HepG2 (cell line): ENCODE results near the gene CARS2. TPM values are rescaled to one million over a fixed set of nuclear protein-coding genes. Genes with fewer than 3 reads are reported as not detected.

ENCODE experiments used
- ASH2L ChIP-seq: fragments of 300-600, 200-600 bp; sonication (generic); IDR thresholded peaks from 2 replicates; pipeline ENCODE4 v1.7.0; 2017; ENCODE audit warnings: low read depth, mild to moderate bottlenecking, moderate library complexity, mixed read lengths, low read length; ENCODE audit not compliant: insufficient read length
- ERF ChIP-seq: IDR thresholded peaks from 2 replicates; pipeline ENCODE4 v1.6.1; 2018; ENCODE audit warnings: missing biosample characterization, missing genetic modification reagents
- GABPB1 ChIP-seq: IDR thresholded peaks from 2 replicates; pipeline ENCODE4 v1.6.1; 2016; ENCODE audit warnings: mild to moderate bottlenecking, missing genetic modification reagents, moderate library complexity, missing compliant biosample characterization
- HDAC1 ChIP-seq: sonication (generic); formaldehyde crosslinking; IDR thresholded peaks from 2 replicates; pipeline ENCODE4 v1.5.1; 2020; ENCODE audit warnings: mild to moderate bottlenecking, missing genetic modification reagents
- HNRNPH1 ChIP-seq: fragments of 200-400 bp; formaldehyde crosslinking; optimal IDR thresholded peaks from 2 replicates; pipeline ENCODE3; 2017; ENCODE audit warnings: mild to moderate bottlenecking, low read depth, low read length
- KDM6A ChIP-seq: IDR thresholded peaks from 2 replicates; pipeline ENCODE4 v1.6.1; 2016; ENCODE audit warnings: low read depth
- MEIS1 ChIP-seq: sonication (generic); formaldehyde crosslinking; IDR thresholded peaks from 2 replicates; pipeline ENCODE4 v1.9.0; 2021; ENCODE audit warnings: mild to moderate bottlenecking, missing genetic modification reagents, moderate library complexity, borderline replicate concordance
- MIXL1 ChIP-seq: IDR thresholded peaks from 2 replicates; pipeline ENCODE4 v1.6.1; 2016
- NR2F6 ChIP-seq, 2 experiments: IDR thresholded peaks; 2 replicates each; pipeline ENCODE4 v1.6.1; 2016; ENCODE audit warnings: antibody characterized with exemption in 1 of 2, mild to moderate bottlenecking in 1 of 2
- RARG ChIP-seq: sonication (generic); formaldehyde crosslinking; IDR thresholded peaks from 2 replicates; pipeline ENCODE4 v1.4.0; 2020; ENCODE audit warnings: low read depth, mild to moderate bottlenecking, missing genetic modification reagents
- RFXANK ChIP-seq: IDR thresholded peaks from 2 replicates; pipeline ENCODE4 v1.6.1; 2016
- SALL1 ChIP-seq: sonication (generic); formaldehyde crosslinking; IDR thresholded peaks from 2 replicates; pipeline ENCODE4 v1.8.0; 2022; ENCODE audit warnings: mild to moderate bottlenecking, missing genetic modification reagents
- SAP130 ChIP-seq: IDR thresholded peaks from 2 replicates; pipeline ENCODE4 v1.6.1; 2016; ENCODE audit warnings: low read depth
- SMYD3 ChIP-seq: sonication (generic); formaldehyde crosslinking; IDR thresholded peaks from 2 replicates; pipeline ENCODE4 v1.8.1; 2023; ENCODE audit warnings: mild to moderate bottlenecking, missing genetic modification reagents
- SRSF4 ChIP-seq: fragments of 200-400 bp; formaldehyde crosslinking; IDR thresholded peaks from one replicate; pipeline ENCODE4 v1.6.1; 2018; ENCODE audit warnings: mild to moderate bottlenecking, low read depth, low read length, moderate library complexity; ENCODE audit not compliant: poor library complexity, severe bottlenecking
- TAF1 ChIP-seq: sonication (generic); formaldehyde crosslinking; IDR thresholded peaks from 2 replicates; pipeline ENCODE4 v1.4.0; 2020; ENCODE audit warnings: missing genetic modification reagents
- TAF15 ChIP-seq: fragments of 200-400 bp; formaldehyde crosslinking; IDR thresholded peaks from one replicate; pipeline ENCODE4 v1.6.1; 2018; ENCODE audit warnings: mild to moderate bottlenecking, low read depth, low read length; ENCODE audit not compliant: poor library complexity, severe bottlenecking
- TOE1 ChIP-seq: sonication (generic); formaldehyde crosslinking; IDR thresholded peaks from 2 replicates; pipeline ENCODE4 v1.4.0; 2020; ENCODE audit warnings: mild to moderate bottlenecking, missing genetic modification reagents
- ZFP36 ChIP-seq: fragments of 150-350 bp; IDR thresholded peaks from 2 replicates; pipeline ENCODE4 v1.6.1; 2018; ENCODE audit warnings: borderline replicate concordance, low read length, low read depth; ENCODE audit not compliant: partially characterized antibody
- ZFP62 ChIP-seq: sonication (generic); formaldehyde crosslinking; IDR thresholded peaks from 2 replicates; pipeline ENCODE4 v1.4.0; 2020; ENCODE audit warnings: missing genetic modification reagents
- ZKSCAN1 ChIP-seq: fragments of 150-350 bp; IDR thresholded peaks from 2 replicates; pipeline ENCODE4 v1.6.1; 2014; ENCODE audit warnings: low read length
- ZNF121 ChIP-seq: sonication (generic); formaldehyde crosslinking; IDR thresholded peaks from 2 replicates; pipeline ENCODE4 v1.5.0; 2020; ENCODE audit warnings: mild to moderate bottlenecking, missing genetic modification reagents
- ZNF335 ChIP-seq: sonication (generic); formaldehyde crosslinking; IDR thresholded peaks from 2 replicates; pipeline ENCODE4 v1.4.0; 2020; ENCODE audit warnings: missing genetic modification reagents
- ZNF367 ChIP-seq: sonication (generic); formaldehyde crosslinking; IDR thresholded peaks from 2 replicates; pipeline ENCODE4 v1.4.0; 2020; ENCODE audit warnings: missing genetic modification reagents, borderline replicate concordance
- ZNF496 ChIP-seq: sonication (generic); formaldehyde crosslinking; IDR thresholded peaks from 2 replicates; pipeline ENCODE4 v1.8.1; 2023; ENCODE audit warnings: mild to moderate bottlenecking, moderate library complexity, missing genetic modification reagents; ENCODE audit not compliant: insufficient replicate concordance
- ZNF549 ChIP-seq: sonication (generic); formaldehyde crosslinking; IDR thresholded peaks from 2 replicates; pipeline ENCODE4 v1.5.0; 2020; ENCODE audit warnings: missing genetic modification reagents
- ZNF564 ChIP-seq: sonication (generic); formaldehyde crosslinking; IDR thresholded peaks from 2 replicates; pipeline ENCODE4 v1.8.1; 2023; ENCODE audit warnings: mild to moderate bottlenecking, missing genetic modification reagents
- ZNF570 ChIP-seq: sonication (generic); formaldehyde crosslinking; IDR thresholded peaks from 2 replicates; pipeline ENCODE4 v1.4.0; 2020; ENCODE audit warnings: mild to moderate bottlenecking, missing genetic modification reagents, borderline replicate concordance
- ZNF577 ChIP-seq: sonication (generic); formaldehyde crosslinking; IDR thresholded peaks from 2 replicates; pipeline ENCODE4 v1.4.0; 2020; ENCODE audit warnings: mild to moderate bottlenecking, low read depth, missing genetic modification reagents, borderline replicate concordance
- ZNF598 ChIP-seq: sonication (generic); formaldehyde crosslinking; IDR thresholded peaks from 2 replicates; pipeline ENCODE4 v1.5.1; 2020; ENCODE audit warnings: mild to moderate bottlenecking, missing genetic modification reagents, borderline replicate concordance
- ZNF607 ChIP-seq: sonication (generic); formaldehyde crosslinking; IDR thresholded peaks from 2 replicates; pipeline ENCODE4 v1.5.1; 2020; ENCODE audit warnings: missing genetic modification reagents, mild to moderate bottlenecking, borderline replicate concordance
- polyA plus RNA-seq, 8 experiments: library from polyadenylated mRNA; depleted of rRNA in 3 of 8; stranded (reverse) in 7 of 8; unstranded in 1 of 8; fragments of >200 nt; fragmentation: Illumina TruSeq in 4 of 8; extraction: Trizol in 4 of 8; gene quantifications; 2 replicates each; pipeline versions ENCODE4 v1.2.1 to v1.2.3, GENCODE V29; 2011 to 2016; ENCODE audit warnings: low read depth in 4 of 8, missing spikeins in 1 of 8, mixed read lengths in 1 of 8; ENCODE audit not compliant: insufficient read depth in 1 of 8
- total RNA-seq, 5 experiments: library from RNA; depleted of rRNA; stranded (reverse); fragments of >200 nt; fragmentation: Illumina TruSeq; extraction: Trizol; gene quantifications; 2 replicates each; pipeline ENCODE4 v1.2.3, GENCODE V29; 2016; ENCODE audit warnings: low read depth in 1 of 5
- TF ChIP-seq, protein P1 (sequence below): sonication (generic); formaldehyde crosslinking; IDR thresholded peaks from 2 replicates; pipeline ENCODE4 v1.8.0; 2022; ENCODE audit warnings: low read depth, missing genetic modification reagents
- TF ChIP-seq, protein P2 (sequence below): sonication (generic); formaldehyde crosslinking; IDR thresholded peaks from 2 replicates; pipeline ENCODE4 v1.8.0; 2022; ENCODE audit warnings: missing genetic modification reagents, low read depth, mild to moderate bottlenecking, borderline replicate concordance

The CARS2 gene
- total and polyA plus RNA-seq, 2 of the 13 experiments (the other 11 are each of a cell fraction or from before 2014, with no cell fraction given), result 41.1 to 59.3 TPM

DNA sequence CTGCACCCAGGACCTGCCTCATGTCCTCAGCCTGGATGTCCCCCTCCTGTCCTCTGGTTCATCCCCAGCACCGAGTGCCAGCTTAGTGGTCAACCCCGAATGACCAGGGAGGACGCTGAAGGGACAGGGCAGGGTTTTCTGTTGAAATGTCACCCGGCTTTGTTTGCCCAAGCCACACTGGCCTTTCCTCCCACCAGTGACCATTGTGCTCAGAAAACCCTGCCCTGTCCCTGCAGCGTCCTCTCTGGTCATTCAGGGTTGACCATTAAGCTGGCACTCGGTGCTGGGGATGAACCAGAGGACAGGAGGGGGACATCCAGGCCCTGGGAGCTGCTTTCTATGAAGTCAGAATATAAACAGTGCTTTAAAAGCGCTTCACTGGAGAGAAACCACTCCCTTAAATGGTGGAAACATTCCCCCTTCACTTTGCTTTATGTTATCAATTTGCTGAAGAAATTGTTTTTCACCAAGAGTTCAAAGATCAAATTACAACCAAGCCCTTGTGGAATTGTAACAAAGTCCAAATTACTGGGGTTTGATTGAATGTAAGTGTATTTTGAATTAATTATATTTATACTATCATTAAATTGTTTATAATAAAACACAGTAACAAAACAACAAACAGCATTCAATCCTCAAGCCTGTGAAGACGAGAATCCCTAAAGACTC is 21.4 kb downstream of the CARS2 start (continued):
- TF ChIP-seq ZNF564 (CRISPR knock-in tag), result no peak
- no peak for TF ChIP-seq MIXL1 (CRISPR knock-in tag)
- TF ChIP-seq ASH2L, result no peak
- TF ChIP-seq KDM6A, result no peak
- peak; percentile 34; the same call in 1 of the 2 replicates for TF ChIP-seq SAP130 (CRISPR knock-in tag)
- no peak for TF ChIP-seq HDAC1 (CRISPR knock-in tag)
- no peak for TF ChIP-seq TAF1
- 0 out of 2 replicates have a peak, but pooled peaks have one; percentile 11 for TF ChIP-seq ZNF121 (CRISPR knock-in tag)
- no peak for TF ChIP-seq MEIS1
- no peak for TF ChIP-seq SMYD3 (CRISPR knock-in tag)
- TF ChIP-seq ERF (CRISPR knock-in tag), result no peak
- TF ChIP-seq NR2F6 (IDR thresholded peaks at IDR 0.05), result no peak
- TF ChIP-seq NR2F6 (CRISPR knock-in tag; IDR thresholded peaks at IDR 0.05), result peak; percentile 27; the same call in 1 of the 2 replicates
- no peak for TF ChIP-seq TAF15
- TF ChIP-seq, protein P1, sequence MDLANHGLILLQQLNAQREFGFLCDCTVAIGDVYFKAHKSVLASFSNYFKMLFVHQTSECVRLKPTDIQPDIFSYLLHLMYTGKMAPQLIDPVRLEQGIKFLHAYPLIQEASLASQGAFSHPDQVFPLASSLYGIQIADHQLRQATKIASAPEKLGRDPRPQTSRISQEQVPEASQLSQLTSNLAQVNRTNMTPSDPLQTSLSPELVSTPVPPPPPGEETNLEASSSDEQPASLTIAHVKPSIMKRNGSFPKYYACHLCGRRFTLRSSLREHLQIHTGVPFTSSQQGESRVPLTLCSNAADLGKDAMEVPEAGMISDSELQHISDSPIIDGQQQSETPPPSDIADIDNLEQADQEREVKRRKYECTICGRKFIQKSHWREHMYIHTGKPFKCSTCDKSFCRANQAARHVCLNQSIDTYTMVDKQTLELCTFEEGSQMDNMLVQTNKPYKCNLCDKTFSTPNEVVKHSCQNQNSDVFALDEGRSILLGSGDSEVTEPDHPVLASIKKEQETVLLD (CRISPR knock-in tag), result no peak
- TF ChIP-seq ZFP36, result no peak
- TF ChIP-seq GABPB1 (CRISPR knock-in tag), result no peak
- TF ChIP-seq ZKSCAN1, result no peak
- no peak for TF ChIP-seq RFXANK (CRISPR knock-in tag)
- no peak for TF ChIP-seq TOE1
- TF ChIP-seq ZNF577 (CRISPR knock-in tag), result no peak
- TF ChIP-seq ZFP62 (CRISPR knock-in tag), result no peak
- TF ChIP-seq ZNF570 (CRISPR knock-in tag), result no peak
- no peak for TF ChIP-seq RARG (CRISPR knock-in tag)
- no peak for TF ChIP-seq ZNF496
- TF ChIP-seq HNRNPH1, result no peak
- TF ChIP-seq ZNF335, result no peak
- peak; percentile 56; the same call in 1 of the 2 replicates for TF ChIP-seq SALL1
- TF ChIP-seq ZNF367 (CRISPR knock-in tag), result no peak
- TF ChIP-seq ZNF607, result no peak
- TF ChIP-seq, protein P2, sequence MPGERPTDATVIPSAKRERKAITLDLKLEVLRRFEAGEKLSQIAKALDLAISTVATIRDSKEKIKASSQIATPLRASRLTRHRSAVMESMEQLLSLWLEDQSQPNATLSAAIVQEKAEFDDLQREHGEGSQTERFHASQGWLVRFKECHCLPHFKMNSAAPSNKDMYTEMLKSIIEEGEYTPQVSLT (CRISPR knock-in tag), result no peak
- TF ChIP-seq ZNF549 (CRISPR knock-in tag), result no peak
- TF ChIP-seq ZNF598 (CRISPR knock-in tag), result no peak
- TF ChIP-seq SRSF4, result no peak
